HFFc6 (cell line): Measurements from ENCODE around the gene SGTB. TPM values are rescaled to one million over a fixed set of nuclear protein-coding genes. Genes with fewer than 3 reads are reported as not detected.
"Not testable (repeated sequence)": the region's sequence is repeated elsewhere in the genome, so short reads cannot be mapped to it uniquely, and the experiment has no call there.

Experiments used
- DNase-seq: peaks from one replicate; pipeline ENCODE4 v3.0.0-alpha.2; 2018
- H3K27ac Mint-ChIP-seq: 2 replicates; pipeline ENCODE4 v1.8.0; 2020; ENCODE audit warnings: mild to moderate bottlenecking, mixed read lengths
- H3K27me3 Mint-ChIP-seq: 2 replicates; pipeline ENCODE4 v1.8.0; 2021; ENCODE audit warnings: mild to moderate bottlenecking, moderate library complexity, mixed read lengths; ENCODE audit not compliant: insufficient read depth
- H3K36me3 Mint-ChIP-seq: 2 replicates; pipeline ENCODE4 v1.8.0; 2021; ENCODE audit warnings: low read depth, mixed read lengths
- H3K4me1 Mint-ChIP-seq: 2 replicates; pipeline ENCODE4 v1.8.0; 2020; ENCODE audit warnings: low read depth, mixed read lengths
- H3K4me3 Mint-ChIP-seq: 2 replicates; pipeline ENCODE4 v1.8.0; 2020; ENCODE audit warnings: mild to moderate bottlenecking, moderate library complexity, mixed read lengths
- H3K9me3 Mint-ChIP-seq: 2 replicates; pipeline ENCODE4 v1.8.0; 2020; ENCODE audit warnings: mild to moderate bottlenecking, mixed read lengths
- CTCF ChIP-seq: fragments of 200-600 bp; sonication (generic); IDR thresholded peaks from 2 replicates; pipeline ENCODE4 v1.5.0; 2021; ENCODE audit warnings: antibody characterized with exemption, mild to moderate bottlenecking
- total RNA-seq, 6 experiments: library from RNA; stranded (reverse); fragmentation: NEBNext Ultra II Directional; extraction: Animal tissue kit (Norgen Biotek cat#: 25700); gene quantifications; 2 replicates in 1 of 6; 3 replicates in 5 of 6; pipeline ENCODE4 v1.2.3, GENCODE V29; 2021

The SGTB gene
- total RNA-seq, 6 experiments from 2014 or later = 25.7 to 32.7 (median 30.1) TPM

GRCh38 chr5:65624025-65624570 is 97.8 kb downstream of the SGTB start, which contains the start of gene TRIM23:
Gene TRIM23, minus strand, starts transcription at chr5:65624333. Its CDS starts 59 bp downstream, at chr5:65624274.
- Mint-ChIP-seq H3K36me3 (peaks cover 10% of the 10 kb centered on the region), H3K9me3 (no peaks in the 10 kb centered on the region), H3K4me1 (peaks cover 32% of the 10 kb centered on the region), H3K27me3 (no peaks in the 10 kb centered on the region), H3K4me3 (peak within 1 kb of the TSS; percentile 100), H3K27ac (peak within 1 kb of the TSS; percentile 96)
- TF ChIP-seq CTCF = peak; percentile 16; the same call in 1 of the 2 replicates
- peak; percentile 91 for DNase-seq

DNA sequence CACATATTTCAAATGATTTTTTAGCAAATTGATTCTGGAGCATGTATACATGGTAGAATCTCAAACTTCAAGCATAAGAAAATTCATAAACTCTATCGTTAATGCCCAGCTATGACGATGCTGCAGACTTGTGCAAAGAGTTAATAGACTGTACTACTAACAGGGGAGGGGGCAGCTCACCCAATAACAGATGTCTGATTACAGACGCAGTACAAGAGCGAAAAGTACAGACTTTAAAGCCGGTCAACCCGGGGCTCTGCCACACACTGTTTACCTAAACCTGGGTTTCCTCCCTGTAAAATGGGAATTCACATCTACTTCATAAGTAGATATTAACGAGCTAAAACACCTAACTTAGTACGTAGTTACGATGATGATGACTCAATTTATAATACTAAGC is 98.4 kb downstream of the SGTB start:
- Mint-ChIP-seq H3K27ac (peak overlapping the region; percentile 96), H3K36me3 (peaks cover 10% of the 10 kb centered on the region), H3K9me3 (no peaks in the 10 kb centered on the region), H3K4me1 (peaks cover 36% of the 10 kb centered on the region), H3K27me3 (no peaks in the 10 kb centered on the region), H3K4me3 (peak overlapping the region; percentile 100)
- DNase-seq = no peak
- no peak for TF ChIP-seq CTCF

- DNase-seq, H3K27me3 Mint-ChIP-seq, H3K27ac Mint-ChIP-seq, H3K9me3 Mint-ChIP-seq: not testable (repeated sequence)
- Mint-ChIP-seq H3K4me1 (peaks cover 36% of the 10 kb centered on the region), H3K4me3 (peak overlapping the region; percentile 100), H3K36me3 (peaks cover 15% of the 10 kb centered on the region)
Observed at GRCh38 chr5:65621961-65622360, 99.9 kb downstream of the SGTB start.

DNA sequence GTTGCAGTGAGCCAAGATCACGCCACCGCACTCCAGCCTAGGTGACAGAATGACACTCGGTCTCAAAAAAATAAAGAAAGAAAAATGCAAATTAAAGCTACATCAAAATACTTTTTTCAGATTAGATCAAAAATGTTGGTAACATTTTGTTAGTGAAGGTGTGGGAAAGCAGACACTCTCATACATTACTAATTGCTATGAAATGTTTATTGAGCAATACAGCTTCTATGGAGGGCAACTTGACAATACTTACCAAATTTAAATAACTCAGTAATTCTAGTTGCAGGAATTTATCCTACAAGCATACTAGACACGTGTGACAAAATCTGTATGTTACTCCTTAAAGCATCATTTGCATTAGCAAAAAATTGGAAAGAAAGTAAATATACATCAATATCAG is 101.9 kb downstream of the SGTB start:
- Mint-ChIP-seq H3K27ac (no peak overlapping the region), H3K36me3 (peaks cover 5% of the 10 kb centered on the region; the same call in 1 of the 2 replicates), H3K9me3 (no peaks in the 10 kb centered on the region), H3K4me1 (peaks cover 29% of the 10 kb centered on the region), H3K27me3 (no peaks in the 10 kb centered on the region), H3K4me3 (no peak overlapping the region)
- DNase-seq = no peak
- TF ChIP-seq CTCF = no peak

Other genes starting within 250 kb of the SGTB start
- gene ADAMTS6, start 240.2 kb downstream of the SGTB start, total RNA-seq = 10 to 100 TPM; 23.1 to 29.9 (median 28.3) TPM
- gene CENPK, start 158.9 kb downstream of the SGTB start, total RNA-seq = 10 to 100 TPM; 12.0 to 24.0 (median 19.4) TPM
- 10 to 100 TPM; 17.1 to 24.0 (median 22.1) TPM for gene PPWD1, start 158.8 kb downstream of the SGTB start, total RNA-seq
- 10 to 100 TPM; 13.1 to 18.0 (median 15.9) TPM for gene TRIM23, start 97.8 kb downstream of the SGTB start, total RNA-seq
- 1 to 10 TPM; 1.2 to 2.0 (median 1.4) TPM for gene SHLD3, start 97.1 kb downstream of the SGTB start, total RNA-seq
- gene TRAPPC13, start 97.1 kb downstream of the SGTB start, total RNA-seq = 10 to 100 TPM; 15.3 to 20.8 (median 19.4) TPM
- 10 to 100 TPM; 47.9 to 62.0 (median 57.1) TPM for gene NLN, start 96 bp upstream of the SGTB start, total RNA-seq
- 100 to 1,000 TPM in 5 of 6 experiments, 10 to 100 TPM in 1; 97.5 to 127 (median 114) TPM for gene ERBIN, start 204.5 kb upstream of the SGTB start, total RNA-seq